GM19193 (cell line): ENCODE data around the gene PIK3CG.

Experiments used
- POLR2A ChIP-seq: IDR thresholded peaks from 4 replicates; pipeline ENCODE4 v1.6.1; 2011; ENCODE audit not compliant: insufficient read depth, insufficient read length; ENCODE audit errors: extremely low read depth

PIK3CG gene

GRCh38 chr7:106871793-106872571 is 6.9 kb downstream of the PIK3CG start:
- TF ChIP-seq POLR2A = no peak

- no peak for TF ChIP-seq POLR2A
Observed at GRCh38 chr7:106872763-106873162, 7.7 kb downstream of the PIK3CG start.

- no peak for TF ChIP-seq POLR2A
Observed at GRCh38 chr7:106874076-106874475, 9.0 kb downstream of the PIK3CG start.

GRCh38 chr7:106875508-106875907 is 10.4 kb downstream of the PIK3CG start:
- TF ChIP-seq POLR2A = no peak

GRCh38 chr7:106878748-106879439 is 13.8 kb downstream of the PIK3CG start:
- no peak for TF ChIP-seq POLR2A

- no peak for TF ChIP-seq POLR2A
Observed at GRCh38 chr7:106881984-106882383, 16.9 kb downstream of the PIK3CG start.

GRCh38 chr7:106883456-106884026 is 18.5 kb downstream of the PIK3CG start:
- TF ChIP-seq POLR2A = no peak

- TF ChIP-seq POLR2A = no peak
Observed at GRCh38 chr7:106885652-106886051, 20.6 kb downstream of the PIK3CG start.

GRCh38 chr7:106887421-106887820 is 22.3 kb downstream of the PIK3CG start:
- no peak for TF ChIP-seq POLR2A

- no peak for TF ChIP-seq POLR2A
Observed at GRCh38 chr7:106888204-106888603, 23.1 kb downstream of the PIK3CG start.

GRCh38 chr7:106890952-106891351 is 25.9 kb downstream of the PIK3CG start:
- no peak for TF ChIP-seq POLR2A

GRCh38 chr7:106891548-106892410 is 26.7 kb downstream of the PIK3CG start:
- no peak for TF ChIP-seq POLR2A

GRCh38 chr7:106893591-106893990 is 28.5 kb downstream of the PIK3CG start:
- no peak for TF ChIP-seq POLR2A

GRCh38 chr7:106895246-106895864 is 30.3 kb downstream of the PIK3CG start:
- no peak for TF ChIP-seq POLR2A

- TF ChIP-seq POLR2A = no peak
Observed at GRCh38 chr7:106896231-106896630, 31.1 kb downstream of the PIK3CG start.

- no peak for TF ChIP-seq POLR2A
Observed at GRCh38 chr7:106901828-106902441, 36.9 kb downstream of the PIK3CG start.
